ENCODE data around the gene GZMM. TPM values are rescaled to one million over a fixed set of nuclear protein-coding genes. Genes with fewer than 3 reads are reported as not detected.

The GZMM gene
- polyA plus RNA-seq, 1 of the 3 experiments (the other 2 are of a cell fraction) = not detected

GRCh38 chr19:518598-519231, 25.1 kb upstream of the GZMM start:
- ChIA-PET POLR2A (no interaction called here), CTCF (interaction anchor here (1.1 kb wide), 1 partner anchor 12 kb away, joined by 4 read pairs; no protein-coding TSS in a partner anchor)
- Histone ChIP-seq H3F3A (replicated peaks; ENCODE audit: insufficient read depth) (no peaks in the 10 kb centered on the region), H3K4me1 (ENCODE audit: control insufficient read depth in 1 of 2, insufficient read depth in 2 of 2, low read depth in 1 of 2, low read length in 1 of 2) (no peaks in the 10 kb centered on the region), H3K9me2 (no peaks in the 10 kb centered on the region), H3K4me3 (ENCODE audit: low read depth in 2 of 2, low read length in 1 of 2) (no peak overlapping the region), H4K20me1 (ENCODE audit: insufficient read depth) (no peaks in the 10 kb centered on the region), H3K9me3 (no peaks in the 10 kb centered on the region), H3K9ac (no peak overlapping the region), H3K36me3 (replicated peaks in 1 of 2; ENCODE audit: control insufficient read depth in 1 of 2, insufficient read depth in 2 of 2, low read length in 1 of 2) (peaks cover 3% of the 10 kb centered on the region in 2 experiments), H3K79me2 (ENCODE audit: insufficient read depth) (peaks cover 3% of the 10 kb centered on the region; the same call in 1 of the 2 replicates), H2AFZ (ENCODE audit: low read depth) (no peak overlapping the region), H3K27me3 (ENCODE audit: insufficient read depth) (no peaks in the 10 kb centered on the region), H3K4me2 (no peak overlapping the region), H3K27ac (ENCODE audit: low read depth in 2 of 2, low read length in 1 of 2) (no peak overlapping the region)
- 94% methylated on average over 25 of the region's 58 CpGs for WGBS (ENCODE audit: low lambda C conversion rate)
- TF ChIP-seq MEF2A (IDR thresholded peaks at IDR 0.05; ENCODE audit: borderline replicate concordance, low read depth) = no peak
- DNase-seq = no peak

- no peak for DNase-seq
- ChIA-PET POLR2A (no interaction called here), CTCF (interaction anchor here (7.4 kb wide), 1 partner anchor 9 kb away, joined by 71 read pairs; no protein-coding TSS in a partner anchor)
- H3K4me2 ChIP-seq = no peak overlapping the region
- H3K4me1 ChIP-seq (ENCODE audit: control insufficient read depth in 1 of 2, insufficient read depth in 2 of 2, low read depth in 1 of 2, low read length in 1 of 2) = peaks cover 0 to 6% of the 10 kb centered on the region in 2 experiments; a peak in 1 of 4 replicates
- H3K9me2 ChIP-seq = no peaks in the 10 kb centered on the region
- H2AFZ ChIP-seq (ENCODE audit: low read depth) = no peak overlapping the region
- WGBS (ENCODE audit: low lambda C conversion rate) = 97% methylated on average over 33 of the region's 45 CpGs
- no peak overlapping the region for H3K9ac ChIP-seq
- no peaks in the 10 kb centered on the region for H3K9me3 ChIP-seq
- TF ChIP-seq TEAD4 (IDR thresholded peaks at IDR 0.05; ENCODE audit: borderline replicate concordance, insufficient read depth) = no peak
- no peak for TF ChIP-seq MEF2A (IDR thresholded peaks at IDR 0.05; ENCODE audit: borderline replicate concordance, low read depth)
- TF ChIP-seq SIN3A (IDR thresholded peaks at IDR 0.05; ENCODE audit: borderline replicate concordance, low read depth, low read length) = no peak
- H3K79me2 ChIP-seq (ENCODE audit: insufficient read depth) = no peaks in the 10 kb centered on the region
- H3F3A ChIP-seq (replicated peaks; ENCODE audit: insufficient read depth) = no peaks in the 10 kb centered on the region
- no peaks in the 10 kb centered on the region for H3K27me3 ChIP-seq (ENCODE audit: insufficient read depth)
- peaks cover 3% of the 10 kb centered on the region in 2 experiments for H3K36me3 ChIP-seq (replicated peaks in 1 of 2; ENCODE audit: control insufficient read depth in 1 of 2, insufficient read depth in 2 of 2, low read length in 1 of 2)
- H3K4me3 ChIP-seq (ENCODE audit: low read depth in 2 of 2, low read length in 1 of 2) = no peak overlapping the region
- no peak overlapping the region for H3K27ac ChIP-seq (ENCODE audit: low read depth in 2 of 2, low read length in 1 of 2)
- H4K20me1 ChIP-seq (ENCODE audit: insufficient read depth) = no peaks in the 10 kb centered on the region
Observed at GRCh38 chr19:519449-519865, 24.4 kb upstream of the GZMM start.

DNA sequence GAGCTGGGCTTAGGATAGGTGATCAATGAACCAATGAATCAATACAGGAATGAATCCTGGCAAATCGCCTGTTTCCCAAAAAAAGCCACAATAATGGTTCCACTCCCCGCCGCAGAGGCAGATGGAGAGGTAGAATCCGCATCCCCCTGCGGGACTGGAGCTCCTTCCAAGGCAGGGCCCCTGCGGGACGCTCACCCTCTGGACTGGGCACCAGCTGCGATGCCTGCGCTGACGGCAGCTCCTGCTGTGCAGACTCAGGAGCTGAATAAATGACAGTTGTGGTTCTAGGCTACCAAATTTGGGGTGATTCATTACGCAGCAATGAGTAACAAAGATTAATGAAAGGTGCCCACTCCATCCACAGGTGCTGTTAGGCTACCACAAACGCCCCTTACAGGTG, 21.1 kb upstream of the GZMM start:
- Histone ChIP-seq H3K9me2 (no peaks in the 10 kb centered on the region), H3K9me3 (no peaks in the 10 kb centered on the region), H3K36me3 (replicated peaks in 1 of 2; ENCODE audit: control insufficient read depth in 1 of 2, insufficient read depth in 2 of 2, low read length in 1 of 2) (peaks cover 3% of the 10 kb centered on the region in 2 experiments), H3K79me2 (ENCODE audit: insufficient read depth) (no peaks in the 10 kb centered on the region), H3K4me1 (ENCODE audit: control insufficient read depth in 1 of 2, insufficient read depth in 2 of 2, low read depth in 1 of 2, low read length in 1 of 2) (peaks cover 0 to 7% of the 10 kb centered on the region in 2 experiments; a peak in 1 of 4 replicates), H3K4me2 (no peak overlapping the region), H4K20me1 (ENCODE audit: insufficient read depth) (no peaks in the 10 kb centered on the region), H3F3A (replicated peaks; ENCODE audit: insufficient read depth) (no peaks in the 10 kb centered on the region), H2AFZ (ENCODE audit: low read depth) (no peak overlapping the region), H3K27me3 (ENCODE audit: insufficient read depth) (no peaks in the 10 kb centered on the region), H3K27ac (ENCODE audit: low read depth in 2 of 2, low read length in 1 of 2) (no peak overlapping the region), H3K9ac (no peak overlapping the region), H3K4me3 (ENCODE audit: low read depth in 2 of 2, low read length in 1 of 2) (no peak overlapping the region)
- DNase-seq = no peak
- ChIA-PET CTCF (interaction anchor here (1.4 to 7.4 kb wide), 3 partner anchors 8 to 61 kb away, joined by 3 to 71 read pairs (median 7); partner anchors contain the start of gene CDC34), POLR2A (no interaction called here)
- 91% methylated on average over 12 of the region's 12 CpGs for whole genome bisulfite sequencing (ENCODE audit: low lambda C conversion rate)
- TF ChIP-seq, protein P1, sequence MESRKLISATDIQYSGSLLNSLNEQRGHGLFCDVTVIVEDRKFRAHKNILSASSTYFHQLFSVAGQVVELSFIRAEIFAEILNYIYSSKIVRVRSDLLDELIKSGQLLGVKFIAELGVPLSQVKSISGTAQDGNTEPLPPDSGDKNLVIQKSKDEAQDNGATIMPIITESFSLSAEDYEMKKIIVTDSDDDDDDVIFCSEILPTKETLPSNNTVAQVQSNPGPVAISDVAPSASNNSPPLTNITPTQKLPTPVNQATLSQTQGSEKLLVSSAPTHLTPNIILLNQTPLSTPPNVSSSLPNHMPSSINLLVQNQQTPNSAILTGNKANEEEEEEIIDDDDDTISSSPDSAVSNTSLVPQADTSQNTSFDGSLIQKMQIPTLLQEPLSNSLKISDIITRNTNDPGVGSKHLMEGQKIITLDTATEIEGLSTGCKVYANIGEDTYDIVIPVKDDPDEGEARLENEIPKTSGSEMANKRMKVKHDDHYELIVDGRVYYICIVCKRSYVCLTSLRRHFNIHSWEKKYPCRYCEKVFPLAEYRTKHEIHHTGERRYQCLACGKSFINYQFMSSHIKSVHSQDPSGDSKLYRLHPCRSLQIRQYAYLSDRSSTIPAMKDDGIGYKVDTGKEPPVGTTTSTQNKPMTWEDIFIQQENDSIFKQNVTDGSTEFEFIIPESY (IDR thresholded peaks at IDR 0.05; ENCODE audit: borderline replicate concordance, low read depth) = no peak
- TF ChIP-seq, protein P2, sequence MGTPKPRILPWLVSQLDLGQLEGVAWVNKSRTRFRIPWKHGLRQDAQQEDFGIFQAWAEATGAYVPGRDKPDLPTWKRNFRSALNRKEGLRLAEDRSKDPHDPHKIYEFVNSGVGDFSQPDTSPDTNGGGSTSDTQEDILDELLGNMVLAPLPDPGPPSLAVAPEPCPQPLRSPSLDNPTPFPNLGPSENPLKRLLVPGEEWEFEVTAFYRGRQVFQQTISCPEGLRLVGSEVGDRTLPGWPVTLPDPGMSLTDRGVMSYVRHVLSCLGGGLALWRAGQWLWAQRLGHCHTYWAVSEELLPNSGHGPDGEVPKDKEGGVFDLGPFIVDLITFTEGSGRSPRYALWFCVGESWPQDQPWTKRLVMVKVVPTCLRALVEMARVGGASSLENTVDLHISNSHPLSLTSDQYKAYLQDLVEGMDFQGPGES (IDR thresholded peaks at IDR 0.05; ENCODE audit: low read depth, low read length) = no peak
- TF ChIP-seq EZH2phosphoT487 (IDR thresholded peaks at IDR 0.05; ENCODE audit: borderline replicate concordance, low read depth) = no peak
- no peak for TF ChIP-seq PBX3 (IDR thresholded peaks at IDR 0.05)
- TF ChIP-seq GATA2 (CRISPR knock-in tag; IDR thresholded peaks at IDR 0.05) = no peak
- TF ChIP-seq NRF1 (IDR thresholded peaks at IDR 0.05; ENCODE audit: low read depth, low read length) = no peak
- TF ChIP-seq CHD2 (IDR thresholded peaks at IDR 0.05; ENCODE audit: low read length, partially characterized antibody) = no peak
- TF ChIP-seq TAF1 (IDR thresholded peaks at IDR 0.05; ENCODE audit: borderline replicate concordance, low read depth, low read length) = no peak
- no peak for TF ChIP-seq NFIC (IDR thresholded peaks at IDR 0.05; ENCODE audit: borderline replicate concordance)
